M059J (cell line): Measurements from ENCODE around the gene ZSCAN25. TPM values are rescaled to one million over a fixed set of nuclear protein-coding genes. Genes with fewer than 3 reads are reported as not detected.
"Not testable (repeated sequence)": the region's sequence is repeated elsewhere in the genome, so short reads cannot be mapped to it uniquely, and the experiment has no call there.

Experiments used
- DNase-seq: peaks from one replicate; pipeline ENCODE4 v3.0.0-alpha.2; 2012; ENCODE audit warnings: low read depth
- total RNA-seq: library from RNA; depleted of rRNA; stranded (reverse); fragments of >200 nt; shearing (Covaris generic); gene quantifications from 2 replicates; pipeline ENCODE4 v1.2.3, GENCODE V29; 2014

The ZSCAN25 gene
- total RNA-seq, 1 experiment from 2014 or later = 12.3 TPM

- no peak for DNase-seq
These were observed 28.8 kb downstream of the ZSCAN25 start for GRCh38 chr7:99645590-99645989.

GRCh38 chr7:99648843-99649242 lies 32.1 kb downstream of the ZSCAN25 start:
- peak; percentile 7 for DNase-seq

GRCh38 chr7:99651290-99651689 lies 34.5 kb downstream of the ZSCAN25 start:
- no peak for DNase-seq

GRCh38 chr7:99652671-99653070 lies 35.9 kb downstream of the ZSCAN25 start:
- DNase-seq = no peak

- DNase-seq = not testable (repeated sequence)
These were observed 36.5 kb downstream of the ZSCAN25 start for GRCh38 chr7:99653269-99653668.

- no peak for DNase-seq
These were observed 37.0 kb downstream of the ZSCAN25 start for GRCh38 chr7:99653754-99654153.

- not testable (repeated sequence) for DNase-seq
These were observed 37.9 kb downstream of the ZSCAN25 start for GRCh38 chr7:99654626-99655025.

GRCh38 chr7:99657879-99658278 lies 41.1 kb downstream of the ZSCAN25 start:
- not testable (repeated sequence) for DNase-seq

GRCh38 chr7:99665312-99666012 lies 48.7 kb downstream of the ZSCAN25 start:
- no peak for DNase-seq

- DNase-seq = no peak
These were observed 49.3 kb downstream of the ZSCAN25 start for GRCh38 chr7:99666013-99666395.

GRCh38 chr7:99667179-99667578 lies 50.4 kb downstream of the ZSCAN25 start:
- no peak for DNase-seq

GRCh38 chr7:99668541-99668940 lies 51.8 kb downstream of the ZSCAN25 start:
- DNase-seq = no peak

GRCh38 chr7:99669782-99670181 lies 53.0 kb downstream of the ZSCAN25 start:
- no peak for DNase-seq

- DNase-seq = no peak
These were observed 55.8 kb downstream of the ZSCAN25 start for GRCh38 chr7:99672573-99672972.

GRCh38 chr7:99674995-99675742 lies 58.4 kb downstream of the ZSCAN25 start:
- no peak for DNase-seq

- DNase-seq = no peak
These were observed 60.4 kb downstream of the ZSCAN25 start for GRCh38 chr7:99677013-99677647.

GRCh38 chr7:99677648-99678045 lies 60.9 kb downstream of the ZSCAN25 start:
- DNase-seq = no peak

- DNase-seq = peak; percentile 60
These were observed 62.3 kb downstream of the ZSCAN25 start for GRCh38 chr7:99679032-99679399.

- DNase-seq = peak; percentile 12
These were observed 62.9 kb downstream of the ZSCAN25 start, which contains the start of gene CYP3A5 for GRCh38 chr7:99679400-99680191. TSS of gene CYP3A5 (minus strand) at chr7:99679996. CDS start at chr7:99679896, 100 bp downstream.
